Aortic smooth muscle cell (primary cell): ENCODE measurements around the gene HAS3. TPM values are rescaled to one million over a fixed set of nuclear protein-coding genes. Genes with fewer than 3 reads are reported as not detected.

ENCODE experiments used
- total RNA-seq: library from RNA; depleted of rRNA; stranded (reverse); fragments of >200 nt; gene quantifications from 2 replicates; pipeline ENCODE4 v1.2.3, GENCODE V29; 2014

The HAS3 gene, protein sequence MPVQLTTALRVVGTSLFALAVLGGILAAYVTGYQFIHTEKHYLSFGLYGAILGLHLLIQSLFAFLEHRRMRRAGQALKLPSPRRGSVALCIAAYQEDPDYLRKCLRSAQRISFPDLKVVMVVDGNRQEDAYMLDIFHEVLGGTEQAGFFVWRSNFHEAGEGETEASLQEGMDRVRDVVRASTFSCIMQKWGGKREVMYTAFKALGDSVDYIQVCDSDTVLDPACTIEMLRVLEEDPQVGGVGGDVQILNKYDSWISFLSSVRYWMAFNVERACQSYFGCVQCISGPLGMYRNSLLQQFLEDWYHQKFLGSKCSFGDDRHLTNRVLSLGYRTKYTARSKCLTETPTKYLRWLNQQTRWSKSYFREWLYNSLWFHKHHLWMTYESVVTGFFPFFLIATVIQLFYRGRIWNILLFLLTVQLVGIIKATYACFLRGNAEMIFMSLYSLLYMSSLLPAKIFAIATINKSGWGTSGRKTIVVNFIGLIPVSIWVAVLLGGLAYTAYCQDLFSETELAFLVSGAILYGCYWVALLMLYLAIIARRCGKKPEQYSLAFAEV
- 0.37 and 0.66 TPM in 2 replicates for total RNA-seq

GRCh38 chr16:69105501-69106361 is at the start of gene HAS3:
Gene HAS3, plus strand, starts transcription at chr16:69105653. Its CDS starts 3,743 bp downstream, at chr16:69109396.

DNA sequence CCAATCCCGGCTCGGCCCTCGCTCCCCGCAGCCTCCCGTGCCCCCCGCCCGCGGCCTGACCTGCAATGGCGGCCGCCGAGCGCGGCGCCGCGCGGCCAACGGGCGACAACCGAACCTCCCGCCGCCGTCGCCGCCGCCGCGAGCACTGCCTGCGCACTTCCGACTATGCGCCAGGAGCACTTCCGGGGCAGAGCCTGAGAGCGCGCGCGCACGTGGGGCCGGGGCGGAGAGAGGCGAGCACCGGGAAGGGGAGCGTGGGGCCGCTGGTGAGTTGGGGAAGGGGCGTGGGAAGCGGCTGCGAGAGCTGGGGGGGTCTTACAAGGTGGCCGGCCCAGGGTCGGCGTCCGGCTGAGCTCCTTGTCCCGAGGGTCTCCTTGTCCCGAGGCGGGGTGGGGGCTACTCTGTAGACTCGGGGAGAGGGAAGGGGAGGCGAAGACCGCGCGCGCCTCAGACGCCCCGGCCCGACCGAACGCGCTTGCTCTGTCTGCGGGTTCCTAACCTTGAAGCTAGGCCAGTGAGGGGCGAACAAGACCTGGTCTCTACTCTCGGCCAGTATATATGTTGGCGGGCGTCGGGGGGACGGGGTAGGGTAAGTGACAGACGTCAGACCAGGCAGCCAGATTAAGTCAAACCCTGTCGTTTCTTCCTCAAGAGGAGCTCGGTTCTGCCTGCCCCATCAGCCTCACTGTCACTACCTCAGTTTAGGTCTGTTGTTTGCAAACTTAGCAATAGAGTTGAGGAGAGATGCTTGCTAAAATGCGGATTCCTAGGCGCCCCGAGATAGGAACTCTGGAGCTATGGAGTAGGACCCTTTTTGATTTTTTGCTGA is 27.2 kb downstream of the HAS3 start, which contains the start of the genes CHTF8 and UTP4:
TSS of gene CHTF8 (minus strand) at position 165 of the 829 bp plus-strand sequence. CDS start 11,130 bp downstream, outside the sequence.
TSS of gene UTP4 (plus strand) at position 226 of the 829 bp plus-strand sequence. CDS start 811 bp downstream, outside the sequence.

Other genes starting within 250 kb of the HAS3 start
- 36.3 and 40.8 TPM in 2 replicates for gene CHTF8, start 26.9 kb downstream of the HAS3 start, total RNA-seq
- gene UTP4, start 27.0 kb downstream of the HAS3 start, total RNA-seq, result 12.9 and 17.4 TPM in 2 replicates
- 30.4 and 36.3 TPM in 2 replicates for gene SNTB2, start 81.5 kb downstream of the HAS3 start, total RNA-seq
- 28.0 and 38.8 TPM in 2 replicates for gene VPS4A, start 205.7 kb downstream of the HAS3 start, total RNA-seq
- gene PDF, start 224.9 kb downstream of the HAS3 start, total RNA-seq, result 11.3 and 14.9 TPM in 2 replicates
- gene COG8, start 233.9 kb downstream of the HAS3 start, total RNA-seq, result 27.3 and 28.1 TPM in 2 replicates
- 14.8 and 18.1 TPM in 2 replicates for gene NIP7, start 234.1 kb downstream of the HAS3 start, total RNA-seq
- gene TMED6, start 246.1 kb downstream of the HAS3 start, total RNA-seq, result 0.12 and 0.13 TPM in 2 replicates